Stimulated activated CD4-positive, alpha-beta T cell treated with anti-CD3 and anti-CD28 coated beads, Interleukin-12 subunit alpha, Interleukin-12 subunit beta, amount 100 ng/mL, for 4 hours (primary cell): Measurements from ENCODE around the gene MAML2.

ENCODE experiments used
- DNase-seq: peaks from one replicate; pipeline ENCODE4 v3.0.0-alpha.2; 2020

MAML2 gene

GRCh38 chr11:96265220-96265737 lies 77.7 kb downstream of the MAML2 start:
- DNase-seq: no peak

- DNase-seq: no peak
Observed at GRCh38 chr11:96264364-96264763, 78.6 kb downstream of the MAML2 start.

- DNase-seq: no peak
Observed at GRCh38 chr11:96263238-96263763, 79.7 kb downstream of the MAML2 start.

DNA sequence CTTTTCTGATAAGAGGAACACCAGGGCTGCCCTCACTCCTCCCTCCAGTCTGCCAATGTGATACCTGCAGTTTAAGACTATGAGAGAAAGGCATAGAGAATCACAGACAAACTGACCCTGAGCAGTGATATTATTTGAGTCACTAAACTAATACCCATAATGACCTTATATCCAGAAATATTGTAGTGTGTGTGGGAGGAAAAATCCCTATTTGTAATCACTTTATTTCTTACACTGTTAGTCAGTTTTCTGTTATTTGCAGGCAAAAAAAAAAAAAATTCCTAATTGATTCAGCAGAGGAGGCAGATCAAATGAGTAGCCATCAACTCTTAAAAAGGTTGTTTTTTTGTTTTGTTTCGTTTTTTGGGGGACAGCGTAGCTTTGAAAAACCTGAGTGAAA lies 82.5 kb downstream of the MAML2 start:
- DNase-seq: no peak

DNA sequence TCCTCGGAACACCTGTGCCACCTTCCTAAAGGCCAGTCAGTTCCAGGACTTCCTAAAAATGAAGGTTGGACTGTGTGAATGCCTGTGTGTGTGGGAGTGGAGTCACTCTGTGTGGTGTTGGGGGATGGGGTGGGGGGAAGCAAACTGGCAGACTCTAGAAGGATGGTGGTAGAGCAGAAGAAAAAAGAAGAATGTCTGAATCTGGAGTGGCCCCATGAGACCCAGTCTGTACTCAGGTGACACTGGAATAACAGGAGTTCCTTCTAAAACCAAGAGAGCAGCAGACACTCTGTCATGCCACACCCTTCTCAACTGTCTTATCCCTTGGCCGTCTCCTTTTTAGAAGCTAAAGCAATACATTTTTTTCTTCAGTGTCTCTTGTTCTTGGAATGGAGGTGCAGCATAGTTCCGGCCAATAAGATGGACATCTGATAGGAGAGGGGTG lies 82.9 kb downstream of the MAML2 start:
- DNase-seq: no peak

GRCh38 chr11:96259134-96259830 lies 83.7 kb downstream of the MAML2 start:
- DNase-seq: no peak

DNA sequence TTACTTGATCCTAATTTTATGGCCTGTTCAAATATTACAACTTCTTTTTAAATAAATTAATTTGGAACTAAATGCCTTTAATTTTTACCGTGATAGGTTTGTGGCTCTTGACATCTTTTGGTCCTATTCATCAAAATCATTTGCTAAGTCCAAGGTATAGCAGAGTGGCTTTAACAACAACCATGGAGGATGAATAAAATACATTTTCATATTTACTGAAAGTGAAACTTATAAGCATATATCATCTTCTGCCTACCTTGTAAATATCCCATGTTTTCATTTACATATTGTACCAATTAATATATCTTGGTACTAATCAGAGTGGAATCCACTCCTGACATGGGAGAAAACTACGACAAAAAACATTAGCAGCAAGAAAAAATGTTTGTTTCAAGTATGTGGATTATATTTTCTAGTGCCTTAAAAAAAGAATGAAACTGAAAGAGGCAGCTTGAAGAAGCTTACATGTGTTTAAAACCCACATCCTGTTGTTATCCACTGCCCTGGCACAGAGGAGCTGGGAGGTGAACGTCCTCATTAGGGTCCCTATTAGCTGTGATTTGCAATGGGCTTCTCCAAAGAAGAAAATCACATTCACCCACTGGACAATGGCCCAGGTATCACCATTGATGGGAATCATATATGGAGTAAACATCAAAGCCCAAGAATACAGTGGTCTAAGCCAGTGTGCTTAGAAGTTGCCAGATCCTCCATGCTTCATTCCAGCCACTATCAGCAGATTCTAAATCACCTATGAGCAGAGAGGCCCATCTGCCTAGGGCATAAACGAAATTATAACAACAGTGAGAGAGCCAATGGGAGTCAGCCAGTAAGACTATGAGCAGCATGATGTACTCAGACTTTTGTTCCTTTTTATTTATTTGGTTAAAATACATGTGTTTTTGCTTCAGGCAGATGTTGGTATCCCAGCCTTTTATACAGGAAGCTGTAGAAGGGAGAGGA lies 84.7 kb downstream of the MAML2 start:
- DNase-seq: no peak

DNA sequence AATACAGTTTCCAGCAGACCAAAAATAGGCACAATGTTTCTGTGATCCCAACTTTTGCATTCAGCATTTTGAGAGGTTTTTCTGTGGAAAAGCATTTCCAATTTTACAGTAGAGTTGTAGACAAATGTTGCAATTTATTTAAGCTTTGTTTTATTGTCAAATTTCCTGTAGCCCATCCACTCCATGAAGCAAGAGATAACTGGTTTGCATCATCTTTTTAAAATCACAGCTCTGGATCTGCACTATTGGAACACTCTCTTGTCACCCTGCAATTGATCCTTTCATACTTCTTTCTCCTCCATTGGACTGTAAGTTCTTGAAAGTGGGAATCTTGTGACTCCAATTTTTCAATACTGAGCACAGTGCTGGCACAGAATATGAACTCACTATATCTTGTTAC lies 86.0 kb downstream of the MAML2 start:
- DNase-seq: no peak

DNA sequence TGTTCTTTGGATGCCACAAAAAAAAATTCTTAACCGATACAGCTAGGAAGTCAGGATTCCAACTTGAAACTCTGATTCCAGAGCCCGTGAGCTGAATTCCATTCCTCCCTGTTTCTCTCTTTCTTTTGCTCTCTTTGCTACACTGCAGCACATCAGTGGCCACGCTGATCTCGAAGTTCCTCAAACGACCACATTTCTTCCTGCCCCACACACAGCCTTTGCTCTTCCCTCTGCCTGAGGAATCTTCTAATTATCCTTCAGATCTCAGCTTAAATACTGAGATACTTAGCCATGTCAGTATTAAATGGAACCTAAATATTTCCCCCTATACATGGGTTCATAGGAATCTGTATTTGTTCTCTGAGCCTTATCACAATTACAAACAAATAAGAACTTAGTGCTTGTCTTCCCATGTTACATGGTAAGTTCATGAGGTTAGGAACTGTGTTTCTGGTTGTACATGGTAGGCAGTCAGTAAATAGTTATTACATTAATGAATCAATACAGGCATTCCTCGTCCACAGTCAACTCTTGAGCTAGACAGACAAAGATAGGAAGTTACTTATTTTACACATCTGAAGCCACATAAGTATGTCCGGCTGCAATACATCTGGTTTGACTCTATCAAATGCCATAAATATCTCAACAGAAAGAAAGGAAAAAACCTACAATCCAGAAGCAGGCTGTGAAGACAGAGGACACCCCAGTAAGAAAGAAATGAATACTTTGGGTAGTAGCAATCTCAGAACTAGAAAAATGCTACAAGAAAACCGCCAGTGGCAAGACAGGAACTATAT lies 86.6 kb downstream of the MAML2 start:
- no peak for DNase-seq

- DNase-seq: no peak
Observed at GRCh38 chr11:96254854-96255253, 88.1 kb downstream of the MAML2 start.

GRCh38 chr11:96254087-96254486 lies 88.9 kb downstream of the MAML2 start:
- DNase-seq: no peak

GRCh38 chr11:96246718-96247552 lies 96.1 kb downstream of the MAML2 start:
- DNase-seq: no peak

DNA sequence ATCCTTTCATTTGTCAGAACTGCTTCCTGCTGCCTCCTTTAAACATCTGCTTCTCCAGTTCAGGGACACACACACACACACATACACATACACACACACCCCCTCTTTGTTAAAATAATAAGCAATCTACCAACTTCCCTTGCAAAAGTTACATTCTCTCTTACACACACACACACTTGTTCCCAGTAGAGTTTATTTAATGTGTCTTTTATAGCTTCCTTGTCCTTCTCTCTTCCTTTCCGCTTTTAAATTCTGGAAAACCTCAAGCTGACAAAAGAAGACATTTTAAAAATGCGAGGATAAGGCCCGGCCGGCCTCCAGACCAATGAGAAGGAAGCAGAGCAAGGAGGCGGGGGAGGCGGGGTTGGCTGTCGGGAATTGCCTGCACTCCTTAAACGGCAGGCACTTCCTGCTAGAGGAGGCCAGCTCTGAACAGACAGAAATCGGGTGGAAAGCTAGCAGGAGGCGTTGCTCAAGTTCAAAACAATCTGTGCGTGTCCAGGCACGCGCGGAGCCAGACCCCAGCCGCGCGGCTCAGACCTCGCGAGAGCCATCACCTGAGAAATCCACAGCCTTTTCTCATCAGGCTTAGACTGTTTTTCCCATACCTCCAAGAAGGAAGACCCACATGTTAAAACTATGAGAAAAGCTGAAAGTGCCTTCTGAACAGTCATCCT lies 99.9 kb downstream of the MAML2 start:
- peak; percentile 58 for DNase-seq

GRCh38 chr11:96242191-96242847 lies 100.7 kb downstream of the MAML2 start:
- DNase-seq: no peak

- no peak for DNase-seq
Observed at GRCh38 chr11:96241331-96241841, 101.6 kb downstream of the MAML2 start.

DNA sequence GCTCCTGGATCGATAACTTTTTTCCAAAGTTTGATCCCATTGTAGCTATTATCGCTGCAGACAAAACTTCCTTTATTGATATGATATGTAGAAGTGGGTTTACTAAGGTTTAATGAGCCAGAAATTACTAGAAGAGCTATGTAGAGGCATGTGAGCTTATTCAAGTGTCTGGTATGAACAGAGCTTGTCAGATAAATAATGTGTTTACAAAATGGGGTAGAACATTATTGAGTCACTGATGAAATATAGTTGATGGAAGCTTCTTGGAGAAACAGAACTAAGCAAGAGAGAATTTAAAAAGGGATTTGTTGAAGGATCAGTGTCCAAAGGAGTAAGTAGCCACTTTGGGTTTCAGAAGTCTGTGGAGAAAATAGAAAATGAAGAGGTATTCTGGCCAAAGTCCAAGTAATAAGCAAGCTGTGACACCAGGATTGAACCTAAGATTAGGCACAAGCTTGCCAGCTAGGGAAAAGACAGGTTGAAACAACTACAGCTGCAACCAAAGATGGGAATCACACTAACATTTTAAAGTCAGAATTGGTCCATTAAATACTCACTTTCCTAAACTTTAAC lies 104.3 kb downstream of the MAML2 start:
- DNase-seq: no peak

DNA sequence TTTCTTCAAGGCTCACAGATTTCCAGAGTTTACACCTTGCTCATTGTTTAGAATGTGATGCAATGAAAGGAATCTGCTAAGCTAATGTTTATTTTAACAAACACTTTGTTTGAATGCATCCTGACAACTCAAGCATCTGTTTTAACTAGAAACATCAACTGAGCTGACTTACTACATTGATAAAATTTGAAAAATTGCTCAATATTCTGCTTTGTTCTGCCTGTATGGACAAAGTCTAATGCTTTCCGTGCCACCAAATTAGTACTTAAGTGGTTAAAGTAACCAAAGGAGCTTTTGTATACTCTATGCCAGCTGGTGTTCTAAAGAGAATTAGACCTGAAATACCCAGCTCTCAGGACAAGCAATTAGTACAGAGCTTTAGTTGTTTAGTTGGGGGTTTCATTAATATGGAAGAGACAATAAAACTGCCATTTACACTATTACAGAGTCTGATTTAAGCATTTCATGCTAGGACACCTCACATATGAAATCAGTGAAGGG lies 105.2 kb downstream of the MAML2 start:
- DNase-seq: no peak

- no peak for DNase-seq
Observed at GRCh38 chr11:96235751-96236150, 107.2 kb downstream of the MAML2 start.

DNA sequence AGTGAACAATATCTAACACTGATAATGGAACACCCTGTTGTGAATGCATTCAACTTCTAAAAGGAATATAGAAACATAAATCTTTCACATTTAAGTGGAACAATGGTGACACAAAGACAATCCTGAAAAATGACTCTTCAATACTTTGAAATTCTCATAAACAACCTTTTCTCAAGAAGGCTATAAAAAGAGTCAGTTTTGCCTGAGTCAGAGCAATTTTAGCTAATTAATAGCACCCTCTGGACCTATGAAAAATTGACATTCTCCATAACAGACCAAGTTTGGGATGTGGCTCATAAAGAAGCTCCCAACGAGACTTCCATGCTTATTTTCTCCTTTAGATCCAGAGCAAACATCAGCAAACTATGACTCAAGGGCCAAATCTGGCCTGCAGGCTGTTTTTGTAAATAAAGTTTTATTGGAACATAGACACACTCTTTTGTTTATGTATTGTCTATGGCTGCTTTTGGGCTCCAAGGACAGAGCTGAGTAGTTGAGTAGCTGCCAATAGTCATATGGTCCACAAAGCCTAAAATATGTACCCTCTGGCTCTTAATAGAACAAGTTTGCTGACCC lies 108.0 kb downstream of the MAML2 start:
- no peak for DNase-seq
